GM20000 (cell line): Measurements from ENCODE around the gene PSMA7.

ENCODE experiments used
- DNase-seq: peaks from one replicate; pipeline ENCODE4 v3.0.0; 2012; ENCODE audit warnings: low spot score
- CTCF ChIP-seq: IDR thresholded peaks from 2 replicates; pipeline ENCODE4 v1.5.1; 2012; ENCODE audit warnings: mild to moderate bottlenecking, control low read depth; ENCODE audit errors: extremely low read depth, missing control alignments

PSMA7 gene

DNA sequence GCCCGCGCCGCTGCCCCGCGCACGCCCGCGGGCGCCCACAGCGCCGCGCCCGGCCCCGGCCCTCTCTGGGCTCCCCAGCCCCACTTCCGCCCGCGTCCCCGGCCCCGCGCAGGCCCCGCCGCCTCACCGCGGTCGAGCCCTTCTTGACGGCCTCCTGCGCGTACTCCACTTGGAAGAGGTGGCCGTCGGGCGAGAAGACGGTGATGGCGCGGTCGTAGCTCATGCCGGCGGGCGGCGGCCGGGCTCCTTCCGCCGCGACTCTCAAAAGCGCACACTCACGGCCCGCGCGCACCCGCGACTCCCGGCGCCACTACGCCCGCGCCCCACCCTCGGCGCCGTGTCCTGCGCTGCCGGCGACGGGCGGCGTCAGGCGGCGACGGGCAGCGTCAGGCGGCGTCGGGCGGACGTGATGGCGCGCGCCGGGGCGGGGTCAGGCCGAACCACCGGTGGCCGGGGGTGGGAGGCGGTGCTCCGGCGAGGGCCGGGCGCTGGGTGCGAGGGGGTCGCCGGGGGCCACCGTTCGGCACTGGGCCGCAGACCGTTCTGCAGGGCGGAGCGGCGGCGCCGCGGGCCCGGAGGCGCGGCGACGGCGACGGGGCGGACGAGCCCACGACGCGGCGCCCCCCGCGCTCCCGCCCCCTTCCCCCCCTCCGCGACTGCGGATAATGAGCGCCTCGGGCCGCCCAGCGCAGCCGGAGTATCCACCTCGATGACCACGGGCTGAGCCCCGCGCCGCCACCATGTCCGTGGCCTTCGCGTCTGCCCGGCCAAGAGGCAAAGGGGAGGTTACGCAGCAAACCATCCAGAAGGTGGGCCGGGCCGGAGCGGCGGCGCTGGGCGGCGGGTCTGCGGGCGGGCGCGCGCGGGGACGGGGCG, at the start of gene PSMA7, which contains the start of gene SS18L1:
PSMA7 (minus strand) TSS at position 314 of the 876 bp plus-strand sequence; CDS start at position 223, 91 bp downstream.
SS18L1 (plus strand) TSS at position 689 of the 876 bp plus-strand sequence; CDS start at position 741, 52 bp downstream.
- no peak for TF ChIP-seq CTCF
- DNase-seq = peak; percentile 98

DNA sequence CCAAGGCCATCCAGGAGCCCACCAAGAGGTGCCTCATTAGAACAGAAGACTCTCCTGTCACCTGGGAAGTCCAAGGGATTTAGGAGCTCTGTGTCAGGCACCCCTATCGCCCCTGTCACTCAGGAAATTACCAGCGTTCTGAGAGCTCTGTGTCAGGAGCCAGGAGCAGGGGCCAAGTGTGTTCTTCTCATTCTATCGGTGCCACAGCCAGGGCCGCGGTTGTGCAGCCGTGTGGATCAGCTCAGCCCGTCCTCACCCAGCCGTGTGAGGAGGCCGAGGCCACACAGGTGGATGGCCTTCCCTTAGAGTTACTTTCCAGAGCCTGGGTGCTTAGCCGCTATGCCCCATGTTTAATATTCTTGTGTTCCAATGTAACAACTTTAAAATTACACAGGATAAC, 49.4 kb upstream of the PSMA7 start:
- no peak for TF ChIP-seq CTCF
- DNase-seq = no peak

DNA sequence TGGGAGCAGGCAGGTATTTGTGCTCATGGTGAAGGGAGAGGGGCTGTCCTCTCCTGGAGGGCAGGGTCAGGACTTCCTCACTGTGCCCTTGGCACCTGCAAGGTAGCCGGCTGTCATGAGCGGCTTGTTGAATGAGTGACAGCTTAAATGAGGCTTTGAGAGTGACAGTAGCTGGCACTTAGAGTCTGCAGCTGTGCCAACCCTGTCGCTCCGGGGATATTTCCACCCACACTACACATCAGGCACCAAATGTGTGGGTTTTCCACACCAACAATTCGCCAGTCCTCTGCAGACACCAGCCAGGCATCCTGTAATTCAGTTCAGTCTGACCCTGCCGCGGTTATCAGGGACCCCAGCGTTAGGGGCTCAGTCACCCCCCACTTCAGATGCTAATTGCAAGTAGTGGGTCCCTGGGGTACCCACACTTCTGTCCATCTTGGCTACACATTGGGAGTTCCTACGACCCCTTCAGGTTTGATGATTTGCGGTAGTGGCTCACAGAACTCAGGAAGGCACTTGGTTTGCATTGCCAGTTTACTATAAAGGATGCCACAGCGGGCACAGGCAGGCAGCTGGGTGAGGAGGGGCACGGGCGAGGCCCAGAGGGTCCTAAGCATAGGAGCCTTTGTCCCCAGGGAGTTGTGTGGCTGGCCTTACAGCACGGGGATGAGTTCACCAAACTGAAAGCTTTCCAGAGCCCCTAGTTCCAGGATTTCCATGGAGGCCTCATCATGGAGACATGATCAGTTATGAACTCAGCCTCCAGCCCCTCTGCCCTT, 48.8 kb upstream of the PSMA7 start:
- no peak for TF ChIP-seq CTCF
- DNase-seq = no peak

GRCh38 chr20:62190639-62191411, 47.6 kb upstream of the PSMA7 start:
- no peak for DNase-seq
- no peak for TF ChIP-seq CTCF

DNA sequence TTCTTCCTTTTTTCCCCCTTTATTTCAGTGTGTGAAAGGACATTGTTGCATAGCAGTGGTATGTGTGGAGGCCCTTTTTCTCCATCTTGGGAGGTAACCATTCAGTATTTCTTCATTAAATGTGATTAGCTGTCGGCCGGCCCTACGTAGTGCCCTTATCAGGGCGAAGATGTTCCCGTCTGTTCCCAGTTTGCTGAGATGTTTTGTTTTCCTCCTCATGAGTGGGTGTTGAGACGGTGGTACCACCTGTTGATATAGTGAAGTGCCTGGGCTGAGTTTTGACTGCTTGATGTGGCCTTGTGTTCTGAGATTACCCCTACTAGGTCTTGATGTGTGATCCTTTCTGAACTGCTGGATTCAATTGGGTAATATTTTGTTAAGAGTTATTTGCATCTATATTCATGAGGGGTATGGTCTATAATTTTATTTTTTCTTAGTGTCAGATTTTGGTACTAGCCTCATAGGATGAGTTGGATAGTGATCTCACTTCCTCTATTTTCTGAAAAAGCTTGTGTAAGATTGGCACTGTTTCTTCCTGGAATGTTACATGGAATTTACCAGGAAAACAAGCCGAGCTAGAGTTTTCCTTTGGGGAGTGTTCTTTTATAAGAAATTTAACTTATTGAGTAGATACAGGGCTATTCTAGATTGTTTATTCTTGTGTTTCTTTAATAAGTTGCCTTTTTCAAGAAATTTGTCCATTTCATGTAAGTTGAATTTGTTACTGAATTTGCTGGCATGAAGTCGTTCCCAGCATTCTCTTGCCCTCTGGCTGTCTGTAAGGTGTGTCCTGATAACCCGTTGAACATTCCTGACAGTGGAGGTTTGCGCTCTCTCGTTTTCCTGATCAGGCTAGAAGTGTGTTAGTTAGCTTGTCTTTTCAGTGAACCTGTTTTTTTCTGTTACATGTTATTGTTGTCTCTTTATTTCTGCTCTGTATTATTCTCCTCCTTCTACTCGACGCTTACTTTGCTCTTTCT, 44.0 kb upstream of the PSMA7 start:
- DNase-seq = no peak
- no peak for TF ChIP-seq CTCF

GRCh38 chr20:62186096-62186426, 42.9 kb upstream of the PSMA7 start:
- no peak for DNase-seq
- TF ChIP-seq CTCF = no peak
